HEK293 (cell line): ENCODE results near the gene FBXO3.

ENCODE experiments used
- CTCF ChIA-PET: fragments of 350-600 bp; formaldehyde crosslinking; extraction: SDS; loops from one replicate; lab custom pipeline; 2021; ENCODE audit warnings: antibody characterized with exemption; lab: Yijun Ruan, JAX
- POLR2A ChIA-PET: fragments of 300-600 bp; formaldehyde crosslinking; extraction: SDS; loops from one replicate; lab custom pipeline; 2020; ENCODE audit warnings: antibody characterized with exemption, inconsistent platforms; lab: Yijun Ruan, JAX
- H3K27ac ChIP-seq: fragments of 200-500 bp; sonication (Bioruptor generic); 2 replicates; pipeline ENCODE4 v1.5.1; 2014; ENCODE audit warnings: low read depth, low read length, control low read depth, inconsistent platforms; ENCODE audit errors: extremely low read depth
- H3K36me3 ChIP-seq, 2 experiments: fragments of 200-500 bp in 1 of 2; sonication (Bioruptor generic) in 1 of 2; 1 replicate in 1 of 2; 2 replicates in 1 of 2; pipeline ENCODE4 v1.5.1; 2014 to 2017; ENCODE audit warnings: inconsistent platforms in 2 of 2, low read length in 2 of 2; ENCODE audit not compliant: control insufficient read depth in 2 of 2, insufficient read depth in 1 of 2
- H3K4me1 ChIP-seq: fragments of 200-500 bp; sonication (Bioruptor generic); 2 replicates; pipeline ENCODE4 v1.5.1; 2014; ENCODE audit warnings: mild to moderate bottlenecking, low read length, inconsistent platforms; ENCODE audit not compliant: control insufficient read depth, insufficient read depth
- H3K4me3 ChIP-seq: 2 replicates; pipeline ENCODE4 v1.5.1; 2011; ENCODE audit warnings: low read depth, mild to moderate bottlenecking, control low read depth, low read length, moderate library complexity
- H3K9me3 ChIP-seq: fragments of 200-500 bp; sonication (Bioruptor generic); 2 replicates; pipeline ENCODE4 v1.5.1; 2014; ENCODE audit warnings: low read depth, low read length, inconsistent platforms; ENCODE audit not compliant: control insufficient read depth, insufficient read depth
- OSR2 ChIP-seq: fragments of 450-650 bp; formaldehyde crosslinking; IDR thresholded peaks from 2 replicates; pipeline ENCODE4 v1.5.1; 2016; ENCODE audit warnings: missing biosample characterization, missing genetic modification characterization
- PRDM6 ChIP-seq: fragments of 450-650 bp; formaldehyde crosslinking; IDR thresholded peaks from 2 replicates; pipeline ENCODE4 v1.5.1; 2017; ENCODE audit warnings: missing biosample characterization, missing genetic modification characterization
- ZBTB26 ChIP-seq: fragments of 450-650 bp; formaldehyde crosslinking; optimal IDR thresholded peaks from 2 replicates; pipeline ENCODE3; 2016; ENCODE audit warnings: missing biosample characterization, mild to moderate bottlenecking, missing genetic modification characterization
- ZNF114 ChIP-seq: fragments of 450-650 bp; formaldehyde crosslinking; IDR thresholded peaks from 2 replicates; pipeline ENCODE4 v1.5.0; 2017; ENCODE audit warnings: missing biosample characterization, missing genetic modification characterization
- ZNF121 ChIP-seq: fragments of 450-650 bp; formaldehyde crosslinking; IDR thresholded peaks from 2 replicates; pipeline ENCODE4 v1.5.1; 2016; ENCODE audit warnings: missing biosample characterization, missing genetic modification characterization
- ZNF138 ChIP-seq: fragments of 450-650 bp; formaldehyde crosslinking; IDR thresholded peaks from 2 replicates; pipeline ENCODE4 v1.5.1; 2016; ENCODE audit warnings: missing biosample characterization, missing genetic modification characterization, borderline replicate concordance
- ZNF398 ChIP-seq: fragments of 450-650 bp; formaldehyde crosslinking; IDR thresholded peaks from 2 replicates; pipeline ENCODE4 v1.5.1; 2017; ENCODE audit warnings: missing biosample characterization, missing genetic modification characterization
- ZNF654 ChIP-seq: fragments of 450-650 bp; formaldehyde crosslinking; IDR thresholded peaks from 2 replicates; pipeline ENCODE4 v1.5.1; 2016; ENCODE audit warnings: low read depth, missing biosample characterization, missing genetic modification characterization
- ZNF76 ChIP-seq: fragments of 450-650 bp; formaldehyde crosslinking; IDR thresholded peaks from 2 replicates; pipeline ENCODE4; 2016; ENCODE audit warnings: low read depth, missing biosample characterization, missing genetic modification characterization, borderline replicate concordance

The FBXO3 gene

GRCh38 chr11:33751878-33752277 lies 22.4 kb downstream of the FBXO3 start (continued):
- TF ChIP-seq ZBTB26 (tag by site-specific recombination) (no peak), OSR2 (tag by site-specific recombination) (no peak)

GRCh38 chr11:33747979-33748378 lies 26.3 kb downstream of the FBXO3 start:
- no peaks in the 10 kb centered on the region for H3K4me1 ChIP-seq
- H3K27ac ChIP-seq: no peak overlapping the region
- POLR2A ChIA-PET: interaction anchor here (0.7 to 1.5 kb wide), 2 partner anchors 11 to 1362 kb away, joined by 3 to 9 read pairs; partner anchors contain the start of gene CD59
- no peaks in the 10 kb centered on the region for H3K9me3 ChIP-seq
- H3K36me3 ChIP-seq: peaks cover 4 to 45% of the 10 kb centered on the region in 2 experiments; a peak in 2 of 3 replicates
- no peak overlapping the region for H3K4me3 ChIP-seq
- TF ChIP-seq ZNF654 (tag by site-specific recombination) (no peak), PRDM6 (tag by site-specific recombination) (peak; percentile 38; the same call in 1 of the 2 replicates)
- CTCF ChIA-PET: no interaction called here

- Histone ChIP-seq H3K4me3 (no peak overlapping the region), H3K36me3 (peaks cover 4 to 20% of the 10 kb centered on the region in 2 experiments; a peak in 2 of 3 replicates), H3K4me1 (no peaks in the 10 kb centered on the region), H3K9me3 (no peaks in the 10 kb centered on the region)
- POLR2A ChIA-PET: no interaction called here
- TF ChIP-seq ZNF398 (tag by site-specific recombination) (no peak), ZNF121 (tag by site-specific recombination) (no peak), ZNF138 (tag by site-specific recombination) (no peak), ZNF76 (no peak)
- TF ChIP-seq, all 188 proteins: peak for 0
- CTCF ChIA-PET: interaction anchor here (0.8 to 2.5 kb wide), 6 partner anchors 16 to 380 kb away, joined by 4 to 40 read pairs (median 12); partner anchors contain the start of gene C11orf91
- H3K27ac ChIP-seq: no peak overlapping the region
These were observed 31.0 kb downstream of the FBXO3 start for GRCh38 chr11:33743291-33743690.

GRCh38 chr11:33742249-33742851 lies 32.0 kb downstream of the FBXO3 start:
- Histone ChIP-seq H3K4me3 (no peak overlapping the region), H3K4me1 (no peaks in the 10 kb centered on the region), H3K36me3 (peaks cover 4 to 20% of the 10 kb centered on the region in 2 experiments; a peak in 2 of 3 replicates), H3K27ac (no peak overlapping the region), H3K9me3 (no peaks in the 10 kb centered on the region)
- ChIA-PET POLR2A (interaction anchor here (0.8 to 1.1 kb wide), 3 partner anchors 20 to 53 kb away, joined by 3 to 6 read pairs (median 3); partner anchors contain the start of gene C11orf91), CTCF (interaction anchor here (0.5 to 2.5 kb wide), 32 partner anchors 9 to 590 kb away, joined by 3 to 40 read pairs (median 4); partner anchors contain the start of gene C11orf91)
- no peak for TF ChIP-seq ZNF114 (tag by site-specific recombination)
- peak; percentile 46 for TF ChIP-seq ZNF654 (tag by site-specific recombination)
